OCI-LY1 (cell line): ENCODE results near the gene NFE2L1.

Experiments used
- H2AFZ ChIP-seq: fragments of 200-600 bp; sonication (generic), shearing (Covaris generic); 2 replicates; pipeline ENCODE4 v1.6.0; 2014; ENCODE audit warnings: antibody characterized with exemption, mild to moderate bottlenecking, low read length
- H3F3A ChIP-seq: fragments of 200-600 bp; sonication (generic), shearing (Covaris generic); 2 replicates; pipeline ENCODE4 v1.6.0; 2014; ENCODE audit warnings: mild to moderate bottlenecking, antibody characterized with exemption, low read length, moderate library complexity; ENCODE audit not compliant: insufficient read depth
- H3K27ac ChIP-seq: fragments of 200-600 bp; sonication (generic); 2 replicates; pipeline ENCODE4 v1.5.1; 2014; ENCODE audit warnings: low read length, mixed run types, mild to moderate bottlenecking, low read depth; ENCODE audit not compliant: poor library complexity, severe bottlenecking
- H3K27me3 ChIP-seq: fragments of 200-600 bp; sonication (generic); 2 replicates; pipeline ENCODE4 v1.6.0; 2014; ENCODE audit warnings: antibody characterized with exemption, mild to moderate bottlenecking, low read length, moderate library complexity; ENCODE audit not compliant: insufficient read depth
- H3K36me3 ChIP-seq: fragments of 200-600 bp; sonication (generic); 2 replicates; pipeline ENCODE4 v1.6.1; 2014; ENCODE audit warnings: mild to moderate bottlenecking, antibody characterized with exemption, low read length, moderate library complexity, mixed read lengths; ENCODE audit not compliant: insufficient read depth
- H3K4me1 ChIP-seq: fragments of 200-600 bp; sonication (generic); 2 replicates; pipeline ENCODE4 v1.5.1; 2014; ENCODE audit warnings: mild to moderate bottlenecking, low read length, moderate library complexity; ENCODE audit not compliant: insufficient read depth, severe bottlenecking
- H3K4me2 ChIP-seq: fragments of 200-600 bp; sonication (generic), shearing (Covaris generic); 2 replicates; pipeline ENCODE4 v1.6.1; 2014; ENCODE audit warnings: low read length
- H3K4me3 ChIP-seq: fragments of 200-600 bp; sonication (generic); 2 replicates; pipeline ENCODE4 v1.5.1; 2014; ENCODE audit warnings: low read length, low read depth, mild to moderate bottlenecking, mixed read lengths; ENCODE audit not compliant: poor library complexity, severe bottlenecking
- H3K79me2 ChIP-seq: fragments of 200-600 bp; shearing (Covaris generic); 2 replicates; pipeline ENCODE4 v1.6.1; 2016; ENCODE audit warnings: mixed run types, low read length, mixed read lengths; ENCODE audit not compliant: insufficient read depth
- H3K9ac ChIP-seq: fragments of 200-600 bp; sonication (generic), shearing (Covaris generic); 2 replicates; pipeline ENCODE4 v1.6.1; 2014; ENCODE audit warnings: mild to moderate bottlenecking, low read length, mixed read lengths
- H3K9me2 ChIP-seq: fragments of 200-600 bp; sonication (generic), shearing (Covaris generic); 2 replicates; pipeline ENCODE4 v1.6.1; 2014; ENCODE audit warnings: low read depth, mild to moderate bottlenecking, low read length, mixed read lengths
- H3K9me3 ChIP-seq: fragments of 200-600 bp; shearing (Covaris generic); 2 replicates; pipeline ENCODE4 v1.6.1; 2014; ENCODE audit warnings: low read length, mixed read lengths
- H4K20me1 ChIP-seq: fragments of 200-600 bp; sonication (generic), shearing (Covaris generic); 2 replicates; pipeline ENCODE4 v1.6.0; 2016; ENCODE audit warnings: mild to moderate bottlenecking, low read length; ENCODE audit not compliant: insufficient read depth
- EZH2 ChIP-seq: fragments of 200-600 bp; sonication (generic), shearing (Covaris generic); IDR thresholded peaks from 2 replicates; pipeline ENCODE4 v1.8.0; 2017; ENCODE audit warnings: borderline replicate concordance, mixed run types, mild to moderate bottlenecking, antibody characterized with exemption, low read length, moderate library complexity, mixed read lengths
- TF ChIP-seq, protein P1 (sequence below): fragments of 200-600 bp; sonication (generic), shearing (Covaris generic); IDR thresholded peaks from 2 replicates; pipeline ENCODE4 v1.5.1; 2017; ENCODE audit warnings: mild to moderate bottlenecking, antibody characterized with exemption, low read length, moderate library complexity, mixed read lengths

The NFE2L1 gene

DNA sequence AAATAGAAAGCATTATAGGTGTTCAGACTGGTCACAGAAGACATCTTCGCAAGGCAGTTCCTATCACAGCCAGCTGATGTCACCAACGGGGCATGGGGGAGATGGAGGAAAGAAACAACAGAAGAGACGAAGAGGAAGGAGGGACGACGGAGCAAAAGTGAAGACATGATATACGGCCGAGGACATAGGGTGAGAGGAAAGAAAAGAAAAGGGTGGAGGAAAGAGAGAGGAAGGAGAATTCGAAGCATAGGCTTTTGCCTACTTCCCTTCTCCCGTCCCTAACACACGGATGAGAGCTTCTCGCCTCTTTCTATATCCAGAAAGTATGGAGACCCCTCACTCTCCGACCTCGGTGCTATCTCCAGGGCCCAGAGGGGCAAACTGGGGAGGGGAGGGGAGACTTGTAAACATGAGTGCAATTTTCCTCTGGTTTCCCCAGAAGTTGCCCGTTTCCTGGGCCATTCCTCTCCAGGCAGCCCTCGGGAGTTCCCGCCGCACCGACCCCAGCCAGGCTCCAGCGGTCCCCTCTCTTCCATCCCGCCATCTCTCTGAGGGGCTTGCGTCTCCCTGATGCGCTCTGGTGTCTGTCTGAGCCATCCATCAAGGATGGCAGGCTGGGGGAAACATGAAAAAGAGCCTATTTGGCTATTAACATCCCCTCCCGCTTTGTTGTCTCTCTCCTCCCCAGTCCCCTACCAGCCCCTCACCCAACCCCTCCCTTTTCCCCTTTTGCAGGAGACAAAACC, 36.6 kb upstream of the NFE2L1 start:
- Histone ChIP-seq H3K79me2 (no peaks in the 10 kb centered on the region), H2AFZ (0 out of 2 replicates have a peak overlapping the region, but pooled peaks have one; percentile 61), H3K36me3 (no peaks in the 10 kb centered on the region), H3K4me3 (peak overlapping the region; percentile 60), H4K20me1 (no peaks in the 10 kb centered on the region), H3K27ac (no peak overlapping the region), H3K9me3 (no peaks in the 10 kb centered on the region), H3K9me2 (no peaks in the 10 kb centered on the region), H3K4me1 (peaks cover 13% of the 10 kb centered on the region), H3K27me3 (peaks cover 3% of the 10 kb centered on the region; the same call in 1 of the 2 replicates), H3K4me2 (peak overlapping the region; percentile 81), H3K9ac (peak overlapping the region; percentile 55), H3F3A (no peaks in the 10 kb centered on the region)
- TF ChIP-seq, protein P1, sequence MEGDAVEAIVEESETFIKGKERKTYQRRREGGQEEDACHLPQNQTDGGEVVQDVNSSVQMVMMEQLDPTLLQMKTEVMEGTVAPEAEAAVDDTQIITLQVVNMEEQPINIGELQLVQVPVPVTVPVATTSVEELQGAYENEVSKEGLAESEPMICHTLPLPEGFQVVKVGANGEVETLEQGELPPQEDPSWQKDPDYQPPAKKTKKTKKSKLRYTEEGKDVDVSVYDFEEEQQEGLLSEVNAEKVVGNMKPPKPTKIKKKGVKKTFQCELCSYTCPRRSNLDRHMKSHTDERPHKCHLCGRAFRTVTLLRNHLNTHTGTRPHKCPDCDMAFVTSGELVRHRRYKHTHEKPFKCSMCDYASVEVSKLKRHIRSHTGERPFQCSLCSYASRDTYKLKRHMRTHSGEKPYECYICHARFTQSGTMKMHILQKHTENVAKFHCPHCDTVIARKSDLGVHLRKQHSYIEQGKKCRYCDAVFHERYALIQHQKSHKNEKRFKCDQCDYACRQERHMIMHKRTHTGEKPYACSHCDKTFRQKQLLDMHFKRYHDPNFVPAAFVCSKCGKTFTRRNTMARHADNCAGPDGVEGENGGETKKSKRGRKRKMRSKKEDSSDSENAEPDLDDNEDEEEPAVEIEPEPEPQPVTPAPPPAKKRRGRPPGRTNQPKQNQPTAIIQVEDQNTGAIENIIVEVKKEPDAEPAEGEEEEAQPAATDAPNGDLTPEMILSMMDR: peak; percentile 80
- no peak for TF ChIP-seq EZH2

DNA sequence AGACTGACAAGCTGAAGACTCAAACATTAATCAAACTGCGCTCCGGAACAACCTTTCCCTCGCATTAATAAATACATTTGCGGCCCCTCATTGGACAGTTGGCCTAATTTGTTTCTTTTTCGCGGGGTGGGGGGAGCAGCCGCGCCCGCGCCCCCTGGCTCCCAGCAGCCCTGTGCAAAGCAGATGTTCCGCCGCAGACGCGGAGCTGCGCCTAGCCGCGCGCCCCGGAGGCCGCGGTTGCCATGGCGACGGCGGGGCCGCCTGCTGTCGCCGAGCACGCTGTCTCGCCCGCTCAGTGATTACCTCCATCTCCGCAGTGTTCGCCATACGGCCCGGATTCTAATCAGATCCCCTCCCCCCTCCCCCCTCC, 36.0 kb upstream of the NFE2L1 start:
- Histone ChIP-seq H3K4me3 (peak overlapping the region; percentile 60), H4K20me1 (no peaks in the 10 kb centered on the region), H3K27me3 (peaks cover 3% of the 10 kb centered on the region; the same call in 1 of the 2 replicates), H3K9me3 (no peaks in the 10 kb centered on the region), H3K27ac (no peak overlapping the region), H3K79me2 (no peaks in the 10 kb centered on the region), H2AFZ (no peak overlapping the region), H3K9ac (peak overlapping the region; percentile 55), H3K9me2 (no peaks in the 10 kb centered on the region), H3K4me1 (peaks cover 13% of the 10 kb centered on the region), H3F3A (no peaks in the 10 kb centered on the region), H3K4me2 (peak overlapping the region; percentile 81), H3K36me3 (no peaks in the 10 kb centered on the region)
- TF ChIP-seq EZH2: no peak
- TF ChIP-seq, protein P1: no peak

DNA sequence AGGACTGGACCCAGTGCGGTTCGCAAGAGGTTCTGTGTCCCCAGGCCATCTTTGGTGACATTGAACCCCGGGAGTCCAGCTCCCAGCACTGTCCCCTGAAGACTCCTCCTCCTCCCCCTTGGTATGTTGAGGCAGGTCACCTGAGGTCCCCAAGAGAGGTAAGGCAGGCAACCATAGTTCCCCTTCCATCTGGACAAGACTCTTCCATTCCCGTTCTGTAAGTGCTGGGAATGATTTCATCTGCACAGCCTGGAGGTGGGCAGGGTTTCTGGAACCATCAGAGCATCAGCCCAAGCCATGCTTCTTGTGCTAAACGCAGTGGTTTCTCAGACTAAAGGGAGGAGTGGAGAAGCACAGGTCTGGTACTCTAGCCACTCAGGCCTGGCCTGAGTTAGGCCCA, 35.5 kb upstream of the NFE2L1 start:
- no peak for TF ChIP-seq EZH2
- TF ChIP-seq, protein P1: no peak
- H3K79me2 ChIP-seq: no peaks in the 10 kb centered on the region
- no peaks in the 10 kb centered on the region for H3K36me3 ChIP-seq
- no peaks in the 10 kb centered on the region for H3K9me3 ChIP-seq
- no peak overlapping the region for H2AFZ ChIP-seq
- H3K27me3 ChIP-seq: peaks cover 3% of the 10 kb centered on the region; the same call in 1 of the 2 replicates
- no peaks in the 10 kb centered on the region for H3F3A ChIP-seq
- H3K9me2 ChIP-seq: no peaks in the 10 kb centered on the region
- H3K4me3 ChIP-seq: no peak overlapping the region
- H3K27ac ChIP-seq: no peak overlapping the region
- H3K4me2 ChIP-seq: no peak overlapping the region; the same call in 1 of the 2 replicates
- H3K4me1 ChIP-seq: peaks cover 13% of the 10 kb centered on the region
- H3K9ac ChIP-seq: no peak overlapping the region
- H4K20me1 ChIP-seq: no peaks in the 10 kb centered on the region
